Panc1 (cell line): ENCODE data around the gene NAA80. TPM values are rescaled to one million over a fixed set of nuclear protein-coding genes. Genes with fewer than 3 reads are reported as not detected.

Experiments used
- ATAC-seq: fragments of 200-7000 bp; cut with Tn5 transposase; 2 replicates; pipeline ENCODE4 v1.9.1; 2020; ENCODE audit warnings: mild to moderate bottlenecking, moderate library complexity
- BruUV-seq: library from RNA; stranded (reverse); fragments of 400-500 nt; replicated peaks from 2 replicates; lab custom pipeline; 2021; lab: Mats Ljungman, UMichigan
- CTCF ChIA-PET: fragments of 300-600 bp; sonication (Branson Sonifier 250); formaldehyde crosslinking; loops from one replicate; lab custom pipeline; 2022; ENCODE audit warnings: antibody characterized with exemption; lab: Charles Lee
- POLR2A ChIA-PET: fragments of 300-600 bp; sonication (Branson Sonifier 250); formaldehyde crosslinking; loops from one replicate; lab custom pipeline; 2022; ENCODE audit warnings: antibody characterized with exemption; lab: Charles Lee
- DNase-seq: peaks from one replicate; pipeline ENCODE4 v3.0.0-alpha.2; 2010; ENCODE audit warnings: low read depth, low spot score
- H3K27ac ChIP-seq: 2 replicates; pipeline ENCODE4 v1.5.1; 2011; ENCODE audit warnings: mild to moderate bottlenecking, low read length, inconsistent platforms
- H3K27me3 ChIP-seq: fragments of 200-500 bp; sonication (Bioruptor generic); 2 replicates; pipeline ENCODE4 v1.6.0; 2014; ENCODE audit warnings: low read length, inconsistent platforms; ENCODE audit not compliant: control insufficient read depth, insufficient read depth
- H3K36me3 ChIP-seq: fragments of 200-500 bp; sonication (Bioruptor generic); 2 replicates; pipeline ENCODE4 v1.5.1; 2014; ENCODE audit warnings: inconsistent platforms, mild to moderate bottlenecking, low read length, moderate library complexity; ENCODE audit not compliant: control insufficient read depth, insufficient read depth
- H3K4me1 ChIP-seq: 2 replicates; pipeline ENCODE4 v1.5.1; 2011; ENCODE audit warnings: inconsistent platforms, mild to moderate bottlenecking, low read length, moderate library complexity; ENCODE audit not compliant: control insufficient read depth, insufficient read depth
- H3K4me3 ChIP-seq, 2 experiments: 2 replicates each; pipeline ENCODE4 v1.5.1; 2011 to 2012; ENCODE audit warnings: low read depth in 2 of 2, low read length in 2 of 2, mild to moderate bottlenecking in 2 of 2, inconsistent platforms in 1 of 2, moderate library complexity in 1 of 2
- H3K9me3 ChIP-seq: fragments of 200-500 bp; sonication (Bioruptor generic); 2 replicates; pipeline ENCODE4 v1.5.1; 2014; ENCODE audit warnings: low read depth, mild to moderate bottlenecking, inconsistent platforms, low read length, moderate library complexity; ENCODE audit not compliant: control insufficient read depth, insufficient read depth
- CTCF ChIP-seq: fragments of 450-650 bp; IDR thresholded peaks from 2 replicates; pipeline ENCODE4 v1.5.1; 2017; ENCODE audit warnings: mild to moderate bottlenecking
- POLR2AphosphoS5 ChIP-seq: IDR thresholded peaks from 2 replicates; pipeline ENCODE4 v1.6.1; 2012; ENCODE audit warnings: mild to moderate bottlenecking, low read depth, low read length, moderate library complexity
- REST ChIP-seq, 2 experiments: IDR thresholded peaks; 2 replicates each; pipeline ENCODE4 v1.6.1; 2011 to 2012; ENCODE audit warnings: low read depth in 2 of 2, control low read depth in 1 of 2, low read length in 1 of 2, mild to moderate bottlenecking in 1 of 2, moderate library complexity in 1 of 2; ENCODE audit not compliant: insufficient read depth in 1 of 2
- SIN3A ChIP-seq: IDR thresholded peaks from 2 replicates; pipeline ENCODE4 v1.6.1; 2012; ENCODE audit warnings: low read depth, mild to moderate bottlenecking, low read length, moderate library complexity, borderline replicate concordance; ENCODE audit not compliant: insufficient read depth
- TCF7L2 ChIP-seq: IDR thresholded peaks from 2 replicates; pipeline ENCODE4 v1.6.1; 2011; ENCODE audit warnings: mild to moderate bottlenecking, low read depth, low read length, inconsistent platforms
- in situ Hi-C: cut with HindIII; loops from 2 replicates; pipeline ENCODE4 v1.10.0; 2016; ENCODE audit warnings: low sequenced_read_pairs, low pct_unique_long_range_greater_than_20kb
- intact Hi-C: fragments of 100-400 bp; cut with micrococcal nuclease; formaldehyde crosslinking; loops from one replicate; pipeline ENCODE4 v1.10.0; 2022; ENCODE audit not compliant: unreplicated experiment
- total RNA-seq: library from RNA; stranded (reverse); gene quantifications from one replicate; pipeline ENCODE4 v1.2.1, GENCODE V29; 2021; ENCODE audit not compliant: unreplicated experiment

NAA80 gene
- total RNA-seq, 1 experiment from 2014 or later: 7.2 TPM

GRCh38 chr3:50260027-50260941 lies 38.9 kb downstream of the NAA80 start:
- in situ Hi-C loops (no loop called here), intact Hi-C loops (loop anchor here (10.0 kb wide), 1 partner anchor 65 kb away; the partner anchor contains the start of gene GNAT1)
- no TSS peak for BruUV-seq
- Histone ChIP-seq H3K27ac (peak overlapping the region; percentile 72), H3K4me1 (peaks cover 9% of the 10 kb centered on the region), H3K9me3 (no peaks in the 10 kb centered on the region), H3K27me3 (no peaks in the 10 kb centered on the region), H3K36me3 (no peaks in the 10 kb centered on the region), H3K4me3 (peak overlapping the region; percentile 39 to 51)
- no peak for DNase-seq
- POLR2A ChIA-PET: no interaction called here
- ATAC-seq: peak; percentile 94
- TF ChIP-seq CTCF: peak; percentile 97
- TF ChIP-seq TCF7L2: peak; percentile 98
- peak; percentile 69; the same call in 1 of the 2 replicates for TF ChIP-seq SIN3A
- TF ChIP-seq POLR2AphosphoS5: peak; percentile 81
- no peak for TF ChIP-seq REST (IDR thresholded peaks at IDR 0.05; ENCODE audit: insufficient read depth in 1 of 2, low read depth in 2 of 2, low read length in 1 of 2)
- CTCF ChIA-PET: interaction anchor here (0.5 to 1.2 kb wide), 5 partner anchors 11 to 327 kb away, joined by 3 to 4 read pairs (median 3); partner anchors contain the start of genes HYAL3 and NAA80

GRCh38 chr3:50259432-50260026 lies 39.7 kb downstream of the NAA80 start:
- ChIA-PET POLR2A (no interaction called here), CTCF (interaction anchor here (1.2 kb wide), 1 partner anchor 16 kb away, joined by 3 read pairs; no protein-coding TSS in a partner anchor)
- ATAC-seq (peak; percentile 44), DNase-seq (no peak)
- in situ Hi-C loops: no loop called here
- intact Hi-C loops: loop anchor here (10.0 kb wide), 1 partner anchor 65 kb away; the partner anchor contains the start of gene GNAT1
- Histone ChIP-seq H3K27ac (no peak overlapping the region), H3K36me3 (no peaks in the 10 kb centered on the region), H3K4me3 (no peak overlapping the region), H3K4me1 (peaks cover 9% of the 10 kb centered on the region), H3K27me3 (no peaks in the 10 kb centered on the region), H3K9me3 (no peaks in the 10 kb centered on the region)
- TF ChIP-seq REST (IDR thresholded peaks at IDR 0.05; ENCODE audit: insufficient read depth in 1 of 2, low read depth in 2 of 2, low read length in 1 of 2): no peak
- no peak for TF ChIP-seq SIN3A
- no peak for TF ChIP-seq CTCF
- TF ChIP-seq POLR2AphosphoS5: no peak
- BruUV-seq: no TSS peak
